H9 (cell line): Measurements from ENCODE around the gene ZNF724. TPM values are rescaled to one million over a fixed set of nuclear protein-coding genes. Genes with fewer than 3 reads are reported as not detected.

ENCODE experiments used
- DNase-seq: peaks from one replicate; pipeline ENCODE4 v3.0.0-alpha.2; 2017
- H2AFZ ChIP-seq: one replicate; pipeline ENCODE4 v1.6.1; 2013; ENCODE audit warnings: mild to moderate bottlenecking, low read length, control low read depth, moderate library complexity
- H2AK5ac ChIP-seq: 2 replicates; pipeline ENCODE4 v1.6.1; 2013; ENCODE audit warnings: low read length, control low read depth, mixed read lengths; ENCODE audit not compliant: insufficient read length
- H2BK120ac ChIP-seq: one replicate; pipeline ENCODE4 v1.6.1; 2013; ENCODE audit warnings: low read depth, mild to moderate bottlenecking, low read length, control low read depth, inconsistent platforms; ENCODE audit not compliant: poor library complexity, severe bottlenecking
- H2BK12ac ChIP-seq: 2 replicates; pipeline ENCODE4 v1.6.1; 2013; ENCODE audit warnings: low read length, control low read depth, mixed read lengths, low read depth; ENCODE audit not compliant: insufficient read length
- H2BK15ac ChIP-seq: 2 replicates; pipeline ENCODE4 v1.6.1; 2013; ENCODE audit warnings: low read depth, low read length, control low read depth
- H2BK20ac ChIP-seq: one replicate; pipeline ENCODE4 v1.6.1; 2013; ENCODE audit warnings: low read depth, mild to moderate bottlenecking, low read length, control low read depth, inconsistent platforms; ENCODE audit not compliant: poor library complexity, severe bottlenecking
- H2BK5ac ChIP-seq: 2 replicates; pipeline ENCODE4 v1.6.1; 2013; ENCODE audit warnings: low read length, control low read depth, mixed read lengths; ENCODE audit not compliant: insufficient read length
- H3K14ac ChIP-seq: 2 replicates; pipeline ENCODE4 v1.6.1; 2013; ENCODE audit warnings: low read length, control low read depth; ENCODE audit not compliant: insufficient read depth
- H3K18ac ChIP-seq: 2 replicates; pipeline ENCODE4 v1.6.1; 2013; ENCODE audit warnings: low read depth, mild to moderate bottlenecking, mixed read lengths, low read length, control low read depth; ENCODE audit not compliant: insufficient read length
- H3K23ac ChIP-seq: 2 replicates; pipeline ENCODE4 v1.6.1; 2013; ENCODE audit warnings: low read length, control low read depth, mixed read lengths, low read depth; ENCODE audit not compliant: insufficient read length
- H3K23me2 ChIP-seq: 2 replicates; pipeline ENCODE4 v1.6.1; 2013; ENCODE audit warnings: low read depth, mild to moderate bottlenecking, mixed read lengths, low read length, control low read depth; ENCODE audit not compliant: insufficient read length, poor library complexity, severe bottlenecking
- H3K27ac ChIP-seq: 2 replicates; pipeline ENCODE4 v1.5.1; 2013; ENCODE audit warnings: low read length, control low read depth, mixed read lengths, low read depth; ENCODE audit not compliant: insufficient read length
- H3K27me3 ChIP-seq: 2 replicates; pipeline ENCODE4 v1.6.1; 2013; ENCODE audit warnings: low read length, control low read depth, inconsistent platforms; ENCODE audit not compliant: insufficient read depth
- H3K4ac ChIP-seq: 2 replicates; pipeline ENCODE4 v1.6.1; 2013; ENCODE audit warnings: low read depth, mild to moderate bottlenecking, control low read depth, inconsistent platforms, low read length, moderate library complexity
- H3K4me1 ChIP-seq: 2 replicates; pipeline ENCODE4 v1.6.1; 2013; ENCODE audit warnings: low read length, control low read depth, inconsistent platforms; ENCODE audit not compliant: insufficient read depth
- H3K4me2 ChIP-seq: 2 replicates; pipeline ENCODE4 v1.6.1; 2013; ENCODE audit warnings: low read length, control low read depth, mixed read lengths; ENCODE audit not compliant: insufficient read length, insufficient read depth
- H3K56ac ChIP-seq: 2 replicates; pipeline ENCODE4 v1.6.1; 2013; ENCODE audit warnings: low read depth, mild to moderate bottlenecking, mixed read lengths, low read length, control low read depth; ENCODE audit not compliant: insufficient read length
- H3K79me1 ChIP-seq: 2 replicates; pipeline ENCODE4 v1.6.1; 2013; ENCODE audit warnings: low read depth, mild to moderate bottlenecking, moderate library complexity, low read length, control low read depth, inconsistent platforms; ENCODE audit not compliant: insufficient read depth, poor library complexity, severe bottlenecking
- H3K79me2 ChIP-seq: 2 replicates; pipeline ENCODE4 v1.6.1; 2013; ENCODE audit warnings: low read length, control low read depth, inconsistent platforms; ENCODE audit not compliant: insufficient read depth
- H3K9ac ChIP-seq: 2 replicates; pipeline ENCODE4 v1.6.1; 2013; ENCODE audit warnings: low read length, control low read depth, mixed read lengths; ENCODE audit not compliant: insufficient read length; ENCODE audit errors: extremely low read depth
- H3K9me3 ChIP-seq: one replicate; pipeline ENCODE4 v1.6.1; 2013; ENCODE audit warnings: low read depth, low read length, inconsistent platforms; ENCODE audit not compliant: control insufficient read depth
- H3T11ph ChIP-seq: one replicate; pipeline ENCODE4 v1.6.1; 2013; ENCODE audit warnings: mild to moderate bottlenecking, low read length, control low read depth, inconsistent platforms
- H4K20me1 ChIP-seq: one replicate; pipeline ENCODE4 v1.6.1; 2013; ENCODE audit not compliant: control insufficient read depth, insufficient read length, insufficient read depth
- H4K5ac ChIP-seq: 2 replicates; pipeline ENCODE4 v1.6.1; 2013; ENCODE audit warnings: low read depth, mild to moderate bottlenecking, mixed read lengths, low read length, control low read depth; ENCODE audit not compliant: insufficient read length
- H4K8ac ChIP-seq: replicated peaks from 2 replicates; pipeline ENCODE4 v1.6.1; 2013; ENCODE audit warnings: low read length, control low read depth, mixed read lengths, low read depth; ENCODE audit not compliant: insufficient read length
- H4K91ac ChIP-seq: 2 replicates; pipeline ENCODE4 v1.6.1; 2013; ENCODE audit warnings: low read depth, mild to moderate bottlenecking, moderate library complexity, mixed read lengths, low read length, control low read depth; ENCODE audit not compliant: insufficient read length
- H3K27ac Mint-ChIP-seq, 3 experiments: 2 replicates in 2 of 3; 3 replicates in 1 of 3; pipeline ENCODE4 v1.8.0; 2020 to 2021; ENCODE audit warnings: mixed read lengths in 3 of 3, mild to moderate bottlenecking in 1 of 3, moderate library complexity in 1 of 3
- H3K27me3 Mint-ChIP-seq: 2 replicates; pipeline ENCODE4 v1.8.0; 2021; ENCODE audit warnings: low read depth, mild to moderate bottlenecking, moderate library complexity, mixed read lengths
- H3K36me3 Mint-ChIP-seq, 3 experiments: 2 replicates in 2 of 3; 3 replicates in 1 of 3; pipeline ENCODE4 v1.8.0; 2020 to 2021; ENCODE audit warnings: low read depth in 3 of 3, mixed read lengths in 3 of 3; ENCODE audit not compliant: insufficient read depth in 1 of 3
- H3K4me1 Mint-ChIP-seq, 2 experiments: 2 replicates each; pipeline ENCODE4 v1.8.0; 2020; ENCODE audit warnings: mixed read lengths in 2 of 2
- H3K4me3 Mint-ChIP-seq, 2 experiments: 2 replicates in 1 of 2; 3 replicates in 1 of 2; pipeline ENCODE4 v1.8.0; 2020 to 2021; ENCODE audit warnings: mild to moderate bottlenecking in 2 of 2, mixed read lengths in 2 of 2, moderate library complexity in 1 of 2
- H3K9me3 Mint-ChIP-seq, 2 experiments: 2 replicates in 1 of 2; 3 replicates in 1 of 2; pipeline ENCODE4 v1.8.0; 2020; ENCODE audit warnings: mild to moderate bottlenecking in 2 of 2, mixed read lengths in 2 of 2, moderate library complexity in 1 of 2
- WGBS: extraction: QIAGEN DNeasy Blood & Tissue Kit; methylation state at CpG from one replicate; pipeline ENCODE4 v1.1.7; 2013; ENCODE audit warnings: missing lambda C conversion rate, low lambda C conversion rate, mixed read lengths; ENCODE audit not compliant: insufficient read length; ENCODE audit errors: extremely low coverage; 5-methylcytosine and 5-hydroxymethylcytosine counted together
- long read RNA-seq: library from polyadenylated mRNA; unstranded; transcript quantifications from one replicate; pipeline ENCODE4 v2.0.0, GENCODE V29; 2020
- total RNA-seq: library from RNA; stranded (reverse); gene quantifications from 2 replicates; pipeline ENCODE4 v1.2.1, GENCODE V29; 2021
- TF ChIP-seq, protein P1 (sequence below): fragments of 200-600 bp; sonication (generic); conservative IDR thresholded peaks from 3 replicates; pipeline ENCODE4 v1.8.0; 2021; ENCODE audit warnings: antibody characterized with exemption, mild to moderate bottlenecking

The ZNF724 gene
- total RNA-seq, result 52.1 and 56.7 TPM in 2 replicates
- long read RNA-seq, transcript ZNF724-201 (4 exons, 2,764 nt), result major isoform, 98 of 129 reads
- long read RNA-seq, transcript ZNF724-203 (5 exons, 583 nt), result minor isoform, 7 of 129 reads
- long read RNA-seq, partial matches to known transcripts, result 0 of 129 reads
- long read RNA-seq, other reads (novel, unspliced or antisense), result 24 of 129 reads

DNA sequence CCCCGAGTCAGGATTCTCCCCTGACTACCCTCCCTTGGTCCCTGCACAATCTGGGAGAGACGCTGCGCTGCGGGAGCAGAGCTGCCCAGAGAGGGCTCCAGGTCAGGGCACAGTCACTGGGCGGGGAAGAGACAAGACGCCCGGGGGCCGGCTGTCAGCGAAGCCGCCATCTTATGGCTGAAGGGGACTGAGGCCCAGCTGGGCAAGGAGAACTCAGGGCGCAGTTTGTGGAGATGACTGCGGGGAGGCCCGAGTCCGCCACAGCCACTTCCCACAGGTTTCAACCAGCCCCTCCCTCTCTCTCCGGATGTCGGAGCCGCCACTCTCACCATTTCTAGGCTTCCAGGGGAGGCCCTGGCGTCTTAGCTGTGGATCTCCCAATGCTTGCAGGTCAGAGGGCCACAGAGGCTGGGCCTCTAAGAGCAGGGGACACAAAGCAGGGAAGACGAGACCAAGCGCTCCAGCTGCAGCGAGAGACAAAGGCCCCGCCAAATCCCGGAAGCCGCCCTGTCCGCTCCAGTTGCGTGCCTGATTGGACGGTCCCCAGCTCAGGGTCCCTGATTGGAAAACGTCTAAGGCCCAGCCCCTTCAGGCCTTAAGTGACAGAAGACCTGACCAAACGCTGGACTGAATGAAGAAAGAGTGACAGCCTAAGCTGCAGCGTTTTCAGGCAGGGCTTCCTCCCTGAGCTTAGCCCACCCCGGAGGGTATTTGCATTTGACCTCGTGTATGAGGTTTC is at the start of gene ZNF724:
Gene ZNF724 (minus strand): TSS at position 484 of the 739 bp plus-strand sequence. CDS start 152 bp downstream, at position 332.
- no peak within 1 kb of the TSS for H2AFZ ChIP-seq
- H3K4ac ChIP-seq, result no peak within 1 kb of the TSS

More for the DNA sequence above, at the start of gene ZNF724:
- H2BK20ac ChIP-seq, result no peak within 1 kb of the TSS
- peak within 1 kb of the TSS; percentile 96 to 98 for H3K4me3 Mint-ChIP-seq
- H3K18ac ChIP-seq, result peak within 1 kb of the TSS; percentile 97
- WGBS, result no CpG with 5 or more reads among the region's 32 CpGs
- H2AK5ac ChIP-seq, result no peak within 1 kb of the TSS
- no peak within 1 kb of the TSS for H4K8ac ChIP-seq
- H3T11ph ChIP-seq, result no peak within 1 kb of the TSS
- H2BK12ac ChIP-seq, result no peak within 1 kb of the TSS
- H3K27me3 ChIP-seq, result no peaks in the 10 kb centered on the region
- peak within 1 kb of the TSS; percentile 99 for H3K9ac ChIP-seq
- peak within 1 kb of the TSS; percentile 99 to 100 (median 99) for H3K27ac Mint-ChIP-seq
- H2BK5ac ChIP-seq, result no peak within 1 kb of the TSS
- TF ChIP-seq, protein P1, sequence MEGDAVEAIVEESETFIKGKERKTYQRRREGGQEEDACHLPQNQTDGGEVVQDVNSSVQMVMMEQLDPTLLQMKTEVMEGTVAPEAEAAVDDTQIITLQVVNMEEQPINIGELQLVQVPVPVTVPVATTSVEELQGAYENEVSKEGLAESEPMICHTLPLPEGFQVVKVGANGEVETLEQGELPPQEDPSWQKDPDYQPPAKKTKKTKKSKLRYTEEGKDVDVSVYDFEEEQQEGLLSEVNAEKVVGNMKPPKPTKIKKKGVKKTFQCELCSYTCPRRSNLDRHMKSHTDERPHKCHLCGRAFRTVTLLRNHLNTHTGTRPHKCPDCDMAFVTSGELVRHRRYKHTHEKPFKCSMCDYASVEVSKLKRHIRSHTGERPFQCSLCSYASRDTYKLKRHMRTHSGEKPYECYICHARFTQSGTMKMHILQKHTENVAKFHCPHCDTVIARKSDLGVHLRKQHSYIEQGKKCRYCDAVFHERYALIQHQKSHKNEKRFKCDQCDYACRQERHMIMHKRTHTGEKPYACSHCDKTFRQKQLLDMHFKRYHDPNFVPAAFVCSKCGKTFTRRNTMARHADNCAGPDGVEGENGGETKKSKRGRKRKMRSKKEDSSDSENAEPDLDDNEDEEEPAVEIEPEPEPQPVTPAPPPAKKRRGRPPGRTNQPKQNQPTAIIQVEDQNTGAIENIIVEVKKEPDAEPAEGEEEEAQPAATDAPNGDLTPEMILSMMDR, result no peak
- H2BK120ac ChIP-seq, result no peak within 1 kb of the TSS
- H4K5ac ChIP-seq, result no peak within 1 kb of the TSS
- H4K20me1 ChIP-seq, result no peaks in the 10 kb centered on the region
- peaks cover 20% of the 10 kb centered on the region for H3K79me2 ChIP-seq
- H3K4me1 Mint-ChIP-seq, result peaks cover 14 to 21% of the 10 kb centered on the region in 2 experiments
- peaks cover 2% of the 10 kb centered on the region; the same call in 1 of the 2 replicates for H3K4me1 ChIP-seq
- no peaks in the 10 kb centered on the region for H3K9me3 ChIP-seq
- H3K27me3 Mint-ChIP-seq, result no peaks in the 10 kb centered on the region
- peak within 1 kb of the TSS; percentile 96 for H3K27ac ChIP-seq
- H3K36me3 Mint-ChIP-seq, result peaks cover 34 to 38% (median 38%) of the 10 kb centered on the region in 3 experiments
- no peak within 1 kb of the TSS for H3K23ac ChIP-seq
- peak within 1 kb of the TSS; percentile 78 for H3K56ac ChIP-seq
- peaks cover 6% of the 10 kb centered on the region for H3K79me1 ChIP-seq
- H3K23me2 ChIP-seq, result no peaks in the 10 kb centered on the region
- H3K14ac ChIP-seq, result peak within 1 kb of the TSS; percentile 94
- H3K4me2 ChIP-seq, result peak within 1 kb of the TSS; percentile 40
- DNase-seq, result peak; percentile 97
- H3K9me3 Mint-ChIP-seq, result peaks cover 4 to 30% of the 10 kb centered on the region in 2 experiments; a peak in 4 of 5 replicates
- no peak within 1 kb of the TSS; the same call in 1 of the 2 replicates for H2BK15ac ChIP-seq
- H4K91ac ChIP-seq, result no peak within 1 kb of the TSS
